SK-N-SH (cell line): ENCODE measurements around the gene ZNF14. TPM values are rescaled to one million over a fixed set of nuclear protein-coding genes. Genes with fewer than 3 reads are reported as not detected.

Source experiments
- CTCF ChIA-PET: fragments of 300-600, 350-600 bp; formaldehyde crosslinking; extraction: SDS; loops from one replicate; lab custom pipeline; 2021; lab: Yijun Ruan, JAX
- POLR2A ChIA-PET: fragments of 350-600 bp; sonication (Branson Sonifier 250); formaldehyde crosslinking; extraction: SDS; loops from one replicate; lab custom pipeline; 2020; ENCODE audit warnings: antibody characterized with exemption, inconsistent platforms; lab: Yijun Ruan, JAX
- DNase-seq: peaks from one replicate; pipeline ENCODE4 v3.0.0; 2012
- H2AFZ ChIP-seq: fragments of 200-600 bp; sonication (generic); 2 replicates; pipeline ENCODE4 v1.8.1; 2016; ENCODE audit warnings: antibody characterized with exemption, mild to moderate bottlenecking, low read depth
- H3F3A ChIP-seq: fragments of 200-600 bp; sonication (generic); replicated peaks from 2 replicates; pipeline ENCODE3; 2016; ENCODE audit warnings: antibody characterized with exemption, mild to moderate bottlenecking; ENCODE audit not compliant: insufficient read depth
- H3K27ac ChIP-seq, 2 experiments: fragments of 200-500 bp in 1 of 2; fragments of 200-600 bp in 1 of 2; sonication (Bioruptor generic) in 1 of 2; sonication (generic), shearing (Covaris generic) in 1 of 2; 2 replicates each; pipeline versions ENCODE4 v1.5.1 to v1.6.1; 2014 to 2016; ENCODE audit warnings: low read depth in 2 of 2, inconsistent platforms in 1 of 2, low read length in 1 of 2, mild to moderate bottlenecking in 1 of 2, mixed read lengths in 1 of 2
- H3K27me3 ChIP-seq: fragments of 200-600 bp; sonication (generic), shearing (Covaris generic); 2 replicates; pipeline ENCODE4 v1.6.1; 2016; ENCODE audit warnings: mixed run types; ENCODE audit not compliant: insufficient read depth
- H3K36me3 ChIP-seq, 2 experiments: fragments of 200-500 bp in 1 of 2; fragments of 200-600 bp in 1 of 2; sonication (Bioruptor generic) in 1 of 2; sonication (generic) in 1 of 2; replicated peaks in 1 of 2; 2 replicates each; pipeline versions ENCODE3 to v1.5.1; 2014 to 2016; ENCODE audit warnings: low read length in 1 of 2, mild to moderate bottlenecking in 1 of 2; ENCODE audit not compliant: insufficient read depth in 2 of 2, control insufficient read depth in 1 of 2
- H3K4me1 ChIP-seq, 2 experiments: fragments of 200-500 bp in 1 of 2; fragments of 200-600 bp in 1 of 2; sonication (Bioruptor generic) in 1 of 2; sonication (generic), shearing (Covaris generic) in 1 of 2; 2 replicates each; pipeline versions ENCODE4 v1.5.1 to v1.6.1; 2014 to 2016; ENCODE audit warnings: low read depth in 1 of 2, low read length in 1 of 2, mixed run types in 1 of 2; ENCODE audit not compliant: insufficient read depth in 2 of 2, control insufficient read depth in 1 of 2
- H3K4me2 ChIP-seq: fragments of 200-600 bp; sonication (generic), shearing (Covaris generic); 2 replicates; pipeline ENCODE4 v1.6.1; 2017; ENCODE audit warnings: mixed run types
- H3K4me3 ChIP-seq, 2 experiments: fragments of 200-500 bp in 1 of 2; fragments of 200-600 bp in 1 of 2; sonication (Bioruptor generic) in 1 of 2; sonication (generic), shearing (Covaris generic) in 1 of 2; 2 replicates each; pipeline versions ENCODE4 v1.5.1 to v1.8.1; 2014 to 2016; ENCODE audit warnings: low read depth in 2 of 2, inconsistent platforms in 1 of 2, low read length in 1 of 2, mild to moderate bottlenecking in 1 of 2, mixed read lengths in 1 of 2, moderate library complexity in 1 of 2
- H3K79me2 ChIP-seq: fragments of 200-600 bp; sonication (generic); 2 replicates; pipeline ENCODE4 v1.8.1; 2017; ENCODE audit warnings: mild to moderate bottlenecking; ENCODE audit not compliant: insufficient read depth
- H3K9ac ChIP-seq: fragments of 200-600 bp; sonication (generic); 2 replicates; pipeline ENCODE4 v1.6.1; 2017; ENCODE audit warnings: mixed run types
- H3K9me2 ChIP-seq: fragments of 200-600 bp; sonication (generic); 2 replicates; pipeline ENCODE4 v1.6.1; 2017; ENCODE audit warnings: mixed run types
- H3K9me3 ChIP-seq: fragments of 200-600 bp; sonication (generic); 2 replicates; pipeline ENCODE4 v1.6.1; 2017; ENCODE audit warnings: mixed run types, mild to moderate bottlenecking, moderate library complexity
- H4K20me1 ChIP-seq: fragments of 200-600 bp; sonication (generic); 2 replicates; pipeline ENCODE4 v1.6.1; 2017; ENCODE audit warnings: mild to moderate bottlenecking, mixed run types; ENCODE audit not compliant: insufficient read depth
- EP300 ChIP-seq, 2 experiments: IDR thresholded peaks; 2 replicates each; pipeline versions ENCODE4 v1.4.0 to v1.6.1; 2012; ENCODE audit warnings: borderline replicate concordance in 1 of 2, low read depth in 1 of 2, low read length in 1 of 2
- FOSL2 ChIP-seq: IDR thresholded peaks from 2 replicates; pipeline ENCODE4 v1.4.0; 2012; ENCODE audit warnings: low read depth, mild to moderate bottlenecking, moderate library complexity, borderline replicate concordance
- FOXJ3 ChIP-seq: sonication (generic); formaldehyde crosslinking; IDR thresholded peaks from 2 replicates; pipeline ENCODE4 v1.5.1; 2020; ENCODE audit warnings: mild to moderate bottlenecking, missing genetic modification reagents
- FOXM1 ChIP-seq: IDR thresholded peaks from 2 replicates; pipeline ENCODE4 v1.4.0; 2012; ENCODE audit warnings: low read depth, mild to moderate bottlenecking
- GABPA ChIP-seq: IDR thresholded peaks from 2 replicates; pipeline ENCODE4 v1.4.0; 2012; ENCODE audit warnings: low read depth, mild to moderate bottlenecking
- JUND ChIP-seq: IDR thresholded peaks from 2 replicates; pipeline ENCODE4 v1.4.0; 2012
- MXI1 ChIP-seq: IDR thresholded peaks from 2 replicates; pipeline ENCODE4 v1.6.1; 2012; ENCODE audit warnings: mild to moderate bottlenecking, low read depth, low read length, improper control_type of control experiment
- NRF1 ChIP-seq: IDR thresholded peaks from 2 replicates; pipeline ENCODE4 v1.6.1; 2012; ENCODE audit warnings: low read depth, mild to moderate bottlenecking, low read length
- POLR2AphosphoS5 ChIP-seq: IDR thresholded peaks from 2 replicates; pipeline ENCODE4 v1.6.1; 2012; ENCODE audit warnings: low read depth, low read length
- RAD21 ChIP-seq: IDR thresholded peaks from 2 replicates; pipeline ENCODE4 v1.6.1; 2012; ENCODE audit warnings: mild to moderate bottlenecking, low read length
- RCOR1 ChIP-seq: fragments of 150-350 bp; IDR thresholded peaks from 2 replicates; pipeline ENCODE4 v1.6.1; 2017; ENCODE audit warnings: antibody characterized with exemption, low read length
- RFX5 ChIP-seq: IDR thresholded peaks from 2 replicates; pipeline ENCODE4 v1.6.1; 2012; ENCODE audit warnings: mild to moderate bottlenecking, improper control_type of control experiment, low read length
- RXRA ChIP-seq: IDR thresholded peaks from 2 replicates; pipeline ENCODE4 v1.4.0; 2012; ENCODE audit warnings: low read depth, mild to moderate bottlenecking, borderline replicate concordance
- SMC3 ChIP-seq: IDR thresholded peaks from 2 replicates; pipeline ENCODE4 v1.6.1; 2012; ENCODE audit warnings: low read depth, low read length, improper control_type of control experiment
- TCF12 ChIP-seq: IDR thresholded peaks from 2 replicates; pipeline ENCODE4 v1.4.0; 2012
- TEAD4 ChIP-seq: IDR thresholded peaks from 2 replicates; pipeline ENCODE4 v1.4.0; 2012; ENCODE audit warnings: mild to moderate bottlenecking, borderline replicate concordance; ENCODE audit not compliant: insufficient read depth
- YY1 ChIP-seq: IDR thresholded peaks from 2 replicates; pipeline ENCODE4 v1.4.0; 2012; ENCODE audit warnings: low read depth, mild to moderate bottlenecking
- WGBS: methylation state at CpG from one replicate; pipeline ENCODE4 v1.1.6; 2017; ENCODE audit warnings: low lambda C conversion rate; 5-methylcytosine and 5-hydroxymethylcytosine counted together
- polyA plus RNA-seq, 3 experiments: library from polyadenylated mRNA; depleted of rRNA; stranded (reverse); fragments of >200 nt; gene quantifications; 2 replicates each; pipeline ENCODE4 v1.2.3, GENCODE V29; 2012
- TF ChIP-seq, protein P1 (sequence below): IDR thresholded peaks from 2 replicates; pipeline ENCODE4 v1.6.1; 2012; ENCODE audit warnings: mild to moderate bottlenecking, low read depth, low read length, moderate library complexity
- TF ChIP-seq, protein P2 (sequence below): IDR thresholded peaks from 2 replicates; pipeline ENCODE4 v1.4.0; 2012; ENCODE audit warnings: low read depth, borderline replicate concordance
- TF ChIP-seq, protein P3 (sequence below): fragments of 150-350 bp; IDR thresholded peaks from 2 replicates; pipeline ENCODE4 v1.6.1; 2016; ENCODE audit warnings: mild to moderate bottlenecking, low read depth, low read length

Gene ZNF14
- polyA plus RNA-seq, 1 of the 3 experiments (the other 2 are of a cell fraction): 1.1 TPM

DNA sequence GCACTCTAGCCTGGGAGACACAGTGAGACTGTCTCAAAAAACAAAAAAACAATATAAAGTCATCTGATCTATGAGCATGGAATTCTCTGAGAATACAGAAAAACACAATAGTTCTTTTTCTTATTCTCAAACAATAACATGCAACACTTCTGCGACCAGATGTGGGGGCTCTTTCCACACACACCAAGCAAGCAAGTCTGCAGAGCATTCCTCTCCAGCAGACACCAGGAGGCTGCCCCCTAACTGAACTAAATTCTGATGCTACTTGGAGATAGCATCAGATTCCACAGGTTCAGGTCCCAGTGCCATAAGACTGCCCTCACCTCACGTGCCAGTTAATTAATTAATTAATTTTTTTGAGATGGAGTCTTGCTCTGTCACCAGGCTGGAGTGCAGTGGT is 36.5 kb downstream of the ZNF14 start:
- 43% methylated on average over 1 of the region's 2 CpGs for WGBS
- Histone ChIP-seq H4K20me1 (no peaks in the 10 kb centered on the region), H3K4me2 (no peak overlapping the region), H3K9me2 (no peaks in the 10 kb centered on the region), H3K9me3 (no peaks in the 10 kb centered on the region), H3K36me3 (no peaks in the 10 kb centered on the region), H3F3A (no peaks in the 10 kb centered on the region), H3K79me2 (no peaks in the 10 kb centered on the region), H3K27ac (no peak overlapping the region), H2AFZ (no peak overlapping the region), H3K4me3 (no peak overlapping the region), H3K4me1 (no peaks in the 10 kb centered on the region), H3K9ac (no peak overlapping the region), H3K27me3 (no peaks in the 10 kb centered on the region)
- CTCF ChIA-PET: no interaction called here
- POLR2A ChIA-PET: no interaction called here
- no peak for DNase-seq
- TF ChIP-seq RAD21: no peak
- no peak for TF ChIP-seq RFX5
- TF ChIP-seq FOXM1: no peak
- TF ChIP-seq GABPA: no peak
- TF ChIP-seq MXI1: no peak
- TF ChIP-seq SMC3: no peak
- TF ChIP-seq POLR2AphosphoS5: no peak
- TF ChIP-seq, protein P1, sequence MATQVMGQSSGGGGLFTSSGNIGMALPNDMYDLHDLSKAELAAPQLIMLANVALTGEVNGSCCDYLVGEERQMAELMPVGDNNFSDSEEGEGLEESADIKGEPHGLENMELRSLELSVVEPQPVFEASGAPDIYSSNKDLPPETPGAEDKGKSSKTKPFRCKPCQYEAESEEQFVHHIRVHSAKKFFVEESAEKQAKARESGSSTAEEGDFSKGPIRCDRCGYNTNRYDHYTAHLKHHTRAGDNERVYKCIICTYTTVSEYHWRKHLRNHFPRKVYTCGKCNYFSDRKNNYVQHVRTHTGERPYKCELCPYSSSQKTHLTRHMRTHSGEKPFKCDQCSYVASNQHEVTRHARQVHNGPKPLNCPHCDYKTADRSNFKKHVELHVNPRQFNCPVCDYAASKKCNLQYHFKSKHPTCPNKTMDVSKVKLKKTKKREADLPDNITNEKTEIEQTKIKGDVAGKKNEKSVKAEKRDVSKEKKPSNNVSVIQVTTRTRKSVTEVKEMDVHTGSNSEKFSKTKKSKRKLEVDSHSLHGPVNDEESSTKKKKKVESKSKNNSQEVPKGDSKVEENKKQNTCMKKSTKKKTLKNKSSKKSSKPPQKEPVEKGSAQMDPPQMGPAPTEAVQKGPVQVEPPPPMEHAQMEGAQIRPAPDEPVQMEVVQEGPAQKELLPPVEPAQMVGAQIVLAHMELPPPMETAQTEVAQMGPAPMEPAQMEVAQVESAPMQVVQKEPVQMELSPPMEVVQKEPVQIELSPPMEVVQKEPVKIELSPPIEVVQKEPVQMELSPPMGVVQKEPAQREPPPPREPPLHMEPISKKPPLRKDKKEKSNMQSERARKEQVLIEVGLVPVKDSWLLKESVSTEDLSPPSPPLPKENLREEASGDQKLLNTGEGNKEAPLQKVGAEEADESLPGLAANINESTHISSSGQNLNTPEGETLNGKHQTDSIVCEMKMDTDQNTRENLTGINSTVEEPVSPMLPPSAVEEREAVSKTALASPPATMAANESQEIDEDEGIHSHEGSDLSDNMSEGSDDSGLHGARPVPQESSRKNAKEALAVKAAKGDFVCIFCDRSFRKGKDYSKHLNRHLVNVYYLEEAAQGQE: no peak
- no peak for TF ChIP-seq FOSL2
- TF ChIP-seq, protein P2, sequence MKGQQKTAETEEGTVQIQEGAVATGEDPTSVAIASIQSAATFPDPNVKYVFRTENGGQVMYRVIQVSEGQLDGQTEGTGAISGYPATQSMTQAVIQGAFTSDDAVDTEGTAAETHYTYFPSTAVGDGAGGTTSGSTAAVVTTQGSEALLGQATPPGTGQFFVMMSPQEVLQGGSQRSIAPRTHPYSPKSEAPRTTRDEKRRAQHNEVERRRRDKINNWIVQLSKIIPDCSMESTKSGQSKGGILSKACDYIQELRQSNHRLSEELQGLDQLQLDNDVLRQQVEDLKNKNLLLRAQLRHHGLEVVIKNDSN: no peak
- TF ChIP-seq TEAD4: no peak
- no peak for TF ChIP-seq NRF1
- TF ChIP-seq JUND: no peak
- TF ChIP-seq TCF12: no peak
- TF ChIP-seq FOXJ3 (CRISPR knock-in tag): no peak
- TF ChIP-seq, protein P3, sequence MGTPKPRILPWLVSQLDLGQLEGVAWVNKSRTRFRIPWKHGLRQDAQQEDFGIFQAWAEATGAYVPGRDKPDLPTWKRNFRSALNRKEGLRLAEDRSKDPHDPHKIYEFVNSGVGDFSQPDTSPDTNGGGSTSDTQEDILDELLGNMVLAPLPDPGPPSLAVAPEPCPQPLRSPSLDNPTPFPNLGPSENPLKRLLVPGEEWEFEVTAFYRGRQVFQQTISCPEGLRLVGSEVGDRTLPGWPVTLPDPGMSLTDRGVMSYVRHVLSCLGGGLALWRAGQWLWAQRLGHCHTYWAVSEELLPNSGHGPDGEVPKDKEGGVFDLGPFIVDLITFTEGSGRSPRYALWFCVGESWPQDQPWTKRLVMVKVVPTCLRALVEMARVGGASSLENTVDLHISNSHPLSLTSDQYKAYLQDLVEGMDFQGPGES: no peak
- TF ChIP-seq RXRA: no peak
- no peak for TF ChIP-seq EP300 (IDR thresholded peaks at IDR 0.05; ENCODE audit: borderline replicate concordance in 1 of 2, low read depth in 1 of 2, low read length in 1 of 2)
- no peak for TF ChIP-seq YY1
- TF ChIP-seq RCOR1: no peak
